IMR-90 (cell line): ENCODE data around the gene LGALS13. TPM values are rescaled to one million over a fixed set of nuclear protein-coding genes. Genes with fewer than 3 reads are reported as not detected.

Source experiments
- ATAC-seq: fragments of 200-7000 bp; cut with Tn5 transposase; 2 replicates; pipeline ENCODE4 v1.9.1; 2020; ENCODE audit warnings: low read depth, mild to moderate bottlenecking, moderate library complexity
- BruUV-seq: library from RNA; stranded (reverse); fragments of 400-500 nt; replicated peaks from 2 replicates; lab custom pipeline; 2021; lab: Mats Ljungman, UMichigan
- CTCF ChIA-PET: fragments of 300-600 bp; formaldehyde crosslinking; extraction: SDS; loops from one replicate; lab custom pipeline; 2021; ENCODE audit warnings: antibody characterized with exemption; lab: Yijun Ruan, JAX
- POLR2A ChIA-PET: fragments of 300-600 bp; sonication (Branson Sonifier 250); formaldehyde crosslinking; loops from one replicate; lab custom pipeline; 2022; ENCODE audit warnings: antibody characterized with exemption; ENCODE audit not compliant: unreplicated experiment; lab: Charles Lee
- DNase-seq: peaks from one replicate; pipeline ENCODE4 v3.0.0; 2013
- H2AFZ ChIP-seq: replicated peaks from 2 replicates; pipeline ENCODE3; 2013; ENCODE audit warnings: low read length, mild to moderate bottlenecking; ENCODE audit not compliant: poor library complexity
- H2AK5ac ChIP-seq: 2 replicates; pipeline ENCODE4 v1.6.1; 2013; ENCODE audit warnings: low read depth, low read length, inconsistent platforms
- H2AK9ac ChIP-seq: replicated peaks from 2 replicates; pipeline ENCODE3; 2013; ENCODE audit warnings: mild to moderate bottlenecking, low read depth, low read length, moderate library complexity; ENCODE audit not compliant: poor library complexity
- H2BK120ac ChIP-seq: 2 replicates; pipeline ENCODE4 v1.6.1; 2013; ENCODE audit warnings: low read depth, low read length, inconsistent platforms
- H2BK15ac ChIP-seq: 3 replicates; pipeline ENCODE4 v1.6.1; 2013; ENCODE audit warnings: low read depth, low read length, inconsistent platforms
- H2BK20ac ChIP-seq: 2 replicates; pipeline ENCODE4 v1.6.1; 2013; ENCODE audit warnings: low read depth, mild to moderate bottlenecking, inconsistent platforms, low read length, moderate library complexity
- H2BK5ac ChIP-seq: 2 replicates; pipeline ENCODE4 v1.6.1; 2013; ENCODE audit warnings: mild to moderate bottlenecking, low read depth, low read length, inconsistent platforms; ENCODE audit not compliant: poor library complexity, severe bottlenecking
- H3K14ac ChIP-seq: replicated peaks from 2 replicates; pipeline ENCODE4 v1.6.1; 2013; ENCODE audit warnings: low read depth, low read length, inconsistent platforms
- H3K18ac ChIP-seq: 2 replicates; pipeline ENCODE4 v1.6.1; 2013; ENCODE audit warnings: low read depth, low read length, control low read depth
- H3K23ac ChIP-seq: 2 replicates; pipeline ENCODE4 v1.6.1; 2013; ENCODE audit warnings: low read depth, low read length, inconsistent platforms
- H3K27ac ChIP-seq: 2 replicates; pipeline ENCODE4 v1.5.1; 2013; ENCODE audit warnings: mild to moderate bottlenecking, control low read depth, low read length; ENCODE audit not compliant: insufficient read depth
- H3K27me3 ChIP-seq: 2 replicates; pipeline ENCODE4 v1.6.1; 2013; ENCODE audit warnings: low read length; ENCODE audit not compliant: control insufficient read depth, insufficient read depth
- H3K36me3 ChIP-seq: 2 replicates; pipeline ENCODE4 v1.6.1; 2013; ENCODE audit warnings: low read length, mixed read lengths; ENCODE audit not compliant: control insufficient read depth, insufficient read depth
- H3K4ac ChIP-seq: 2 replicates; pipeline ENCODE4 v1.6.1; 2013; ENCODE audit warnings: low read depth, low read length, inconsistent platforms
- H3K4me1 ChIP-seq: 2 replicates; pipeline ENCODE4 v1.6.1; 2013; ENCODE audit warnings: low read length, mixed read lengths; ENCODE audit not compliant: control insufficient read depth, insufficient read depth
- H3K4me2 ChIP-seq: 2 replicates; pipeline ENCODE4 v1.6.1; 2013; ENCODE audit warnings: low read depth, mild to moderate bottlenecking, control low read depth, low read length, moderate library complexity
- H3K4me3 ChIP-seq: 2 replicates; pipeline ENCODE4 v1.5.1; 2013; ENCODE audit warnings: low read depth, mild to moderate bottlenecking, control low read depth, low read length, moderate library complexity; ENCODE audit not compliant: insufficient read depth
- H3K56ac ChIP-seq: 2 replicates; pipeline ENCODE4 v1.6.1; 2013; ENCODE audit warnings: low read length, inconsistent platforms; ENCODE audit not compliant: insufficient read depth; ENCODE audit errors: extremely low read depth
- H3K79me1 ChIP-seq, 2 experiments: 2 replicates each; pipeline ENCODE4 v1.6.1; 2013; ENCODE audit warnings: low read length in 2 of 2, inconsistent platforms in 1 of 2, low read depth in 1 of 2
- H3K9ac ChIP-seq: 2 replicates; pipeline ENCODE4 v1.6.1; 2013; ENCODE audit warnings: low read depth, low read length, control low read depth
- H3K9me1 ChIP-seq: 2 replicates; pipeline ENCODE4 v1.6.1; 2013; ENCODE audit warnings: low read length, inconsistent platforms; ENCODE audit not compliant: insufficient read depth
- H3K9me3 ChIP-seq: 2 replicates; pipeline ENCODE4 v1.6.1; 2013; ENCODE audit warnings: low read length; ENCODE audit not compliant: control insufficient read depth, insufficient read depth
- H4K20me1 ChIP-seq: 2 replicates; pipeline ENCODE4 v1.6.1; 2013; ENCODE audit warnings: low read length, inconsistent platforms; ENCODE audit not compliant: insufficient read depth
- H4K5ac ChIP-seq: 2 replicates; pipeline ENCODE4 v1.6.1; 2013; ENCODE audit warnings: mild to moderate bottlenecking, low read depth, low read length, control low read depth
- H4K8ac ChIP-seq, 2 experiments: 2 replicates each; pipeline ENCODE4 v1.6.1; 2013; ENCODE audit warnings: low read depth in 2 of 2, low read length in 2 of 2, control low read depth in 1 of 2, inconsistent platforms in 1 of 2
- H4K91ac ChIP-seq: 2 replicates; pipeline ENCODE4 v1.6.1; 2013; ENCODE audit warnings: low read depth, low read length, inconsistent platforms; ENCODE audit not compliant: insufficient read depth
- FOS ChIP-seq: fragments of 150-350 bp; IDR thresholded peaks from 2 replicates; pipeline ENCODE4 v1.6.1; 2016; ENCODE audit warnings: low read depth, low read length
- MAFK ChIP-seq: IDR thresholded peaks from 2 replicates; pipeline ENCODE4 v1.6.1; 2012; ENCODE audit warnings: low read depth, low read length, improper control_type of control experiment
- RAD21 ChIP-seq: IDR thresholded peaks from 2 replicates; pipeline ENCODE4 v1.6.1; 2012; ENCODE audit warnings: low read length, improper control_type of control experiment
- RFX5 ChIP-seq: IDR thresholded peaks from 2 replicates; pipeline ENCODE4 v1.8.0; 2012; ENCODE audit warnings: low read depth, mild to moderate bottlenecking, low read length, moderate library complexity
- WGBS, 2 experiments: methylation state at CpG; one replicate each; pipeline versions ENCODE4 v1.1.5 to v1.1.7; 2013; ENCODE audit warnings: missing lambda C conversion rate in 2 of 2; ENCODE audit not compliant: insufficient read length in 1 of 2; ENCODE audit errors: extremely low coverage in 2 of 2; 5-methylcytosine and 5-hydroxymethylcytosine counted together
- dilution Hi-C: fragments of 300-500 bp; cut with HindIII; formaldehyde crosslinking; loops from one replicate; pipeline ENCODE4 v1.14.3; 2018; ENCODE audit warnings: low sequenced_read_pairs; ENCODE audit not compliant: unreplicated experiment
- in situ Hi-C: fragments of 300-500 bp; cut with MboI; formaldehyde crosslinking; loops from 3 replicates; pipeline ENCODE4 v1.14.3; 2019; ENCODE audit warnings: low sequenced_read_pairs, inconsistent platforms, mixed read lengths
- intact Hi-C: fragments of 100-400 bp; cut with micrococcal nuclease; formaldehyde crosslinking; loops from 2 replicates; pipeline ENCODE4 v1.10.0; 2022
- polyA plus RNA-seq, 3 experiments: library from polyadenylated mRNA; depleted of rRNA; stranded (reverse); fragments of >200 nt; gene quantifications; 2 replicates each; pipeline ENCODE4 v1.2.3, GENCODE V29; 2012; ENCODE audit warnings: low replicate concordance in 1 of 3
- total RNA-seq: library from RNA; depleted of rRNA; stranded (reverse); fragments of >200 nt; gene quantifications from 2 replicates; pipeline ENCODE4 v1.2.3, GENCODE V29; 2012
- TF ChIP-seq, protein P1 (sequence below): fragments of 150-350 bp; IDR thresholded peaks from 2 replicates; pipeline ENCODE4 v1.6.1; 2017; ENCODE audit warnings: mild to moderate bottlenecking, antibody characterized with exemption, low read length, low read depth

Gene LGALS13
- total and polyA plus RNA-seq, 2 of the 4 experiments (the other 2 are of a cell fraction): not detected

GRCh38 chr19:39588066-39588465 lies 14.3 kb upstream of the LGALS13 start:
- H3K56ac ChIP-seq: no peak overlapping the region
- no peaks in the 10 kb centered on the region for H3K27me3 ChIP-seq
- H3K36me3 ChIP-seq: no peaks in the 10 kb centered on the region
- POLR2A ChIA-PET: no interaction called here
- no peak overlapping the region for H2BK120ac ChIP-seq
- no peak for ATAC-seq
- H3K4me1 ChIP-seq: no peaks in the 10 kb centered on the region
- intact Hi-C loops: no loop called here
- 33% methylated on average over 1 of the region's 2 CpGs; no CpG with 5 or more reads in 1 of the 2 experiments for WGBS, 2 experiments
- no peak overlapping the region for H2AK9ac ChIP-seq
- in situ Hi-C loops: no loop called here
- no peak overlapping the region for H4K8ac ChIP-seq
- no peak overlapping the region for H3K23ac ChIP-seq
- no peak overlapping the region for H2BK20ac ChIP-seq
- H3K9me1 ChIP-seq: no peaks in the 10 kb centered on the region
- H2BK15ac ChIP-seq: no peak overlapping the region
- no peaks in the 10 kb centered on the region for H3K79me1 ChIP-seq
- no peak for DNase-seq
- H3K9me3 ChIP-seq: no peaks in the 10 kb centered on the region
- H3K14ac ChIP-seq: no peak overlapping the region
- H3K4me3 ChIP-seq: no peak overlapping the region
- no peak overlapping the region for H4K91ac ChIP-seq
- H2BK5ac ChIP-seq: no peak overlapping the region
- dilution Hi-C loops: no loop called here
- no peak overlapping the region for H2AFZ ChIP-seq
- TF ChIP-seq RFX5 (no peak), RAD21 (no peak), MAFK (no peak), FOS (no peak)
- TF ChIP-seq, protein P1, sequence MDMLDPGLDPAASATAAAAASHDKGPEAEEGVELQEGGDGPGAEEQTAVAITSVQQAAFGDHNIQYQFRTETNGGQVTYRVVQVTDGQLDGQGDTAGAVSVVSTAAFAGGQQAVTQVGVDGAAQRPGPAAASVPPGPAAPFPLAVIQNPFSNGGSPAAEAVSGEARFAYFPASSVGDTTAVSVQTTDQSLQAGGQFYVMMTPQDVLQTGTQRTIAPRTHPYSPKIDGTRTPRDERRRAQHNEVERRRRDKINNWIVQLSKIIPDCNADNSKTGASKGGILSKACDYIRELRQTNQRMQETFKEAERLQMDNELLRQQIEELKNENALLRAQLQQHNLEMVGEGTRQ: no peak
- no peak overlapping the region for H3K4me2 ChIP-seq
- no peak overlapping the region for H2AK5ac ChIP-seq
- no peak overlapping the region for H3K4ac ChIP-seq
- no peaks in the 10 kb centered on the region for H4K20me1 ChIP-seq
- no peak overlapping the region for H4K5ac ChIP-seq
- no peak overlapping the region for H3K18ac ChIP-seq
- no peak overlapping the region for H3K9ac ChIP-seq
- CTCF ChIA-PET: no interaction called here
- H3K27ac ChIP-seq: no peak overlapping the region
- BruUV-seq: no TSS peak
